CD4-positive, CD25-positive, alpha-beta regulatory T cell (primary cell): Measurements from ENCODE around the gene MOB1B. TPM values are rescaled to one million over a fixed set of nuclear protein-coding genes. Genes with fewer than 3 reads are reported as not detected.
"Not testable (repeated sequence)": the region's sequence is repeated elsewhere in the genome, so short reads cannot be mapped to it uniquely, and the experiment has no call there.

Source experiments
- ATAC-seq, 2 donors: fragments of 150-1000 bp; cut with Tn5 transposase; one replicate each; pipeline ENCODE4 v1.10.0; 2021; ENCODE audit warnings: low read depth in 2 of 2, moderate number of reproducible peaks in 2 of 2, moderate library complexity in 1 of 2
- DNase-seq, 3 donors: peaks; one replicate each; pipeline versions ENCODE4 v3.0.0 to v3.0.0-alpha.2; 2012 to 2022; ENCODE audit warnings: mixed read lengths in 1 of 3
- H3K27ac ChIP-seq: one replicate; pipeline ENCODE4 v1.7.0; 2013; ENCODE audit warnings: mild to moderate bottlenecking, low read length; ENCODE audit not compliant: insufficient read depth, poor library complexity, severe bottlenecking
- H3K27me3 ChIP-seq: one replicate; pipeline ENCODE4 v1.7.0; 2013; ENCODE audit warnings: low read length; ENCODE audit not compliant: control insufficient read depth, insufficient read depth
- H3K36me3 ChIP-seq: one replicate; pipeline ENCODE4 v1.7.0; 2013; ENCODE audit warnings: mild to moderate bottlenecking, low read length, moderate library complexity; ENCODE audit not compliant: control insufficient read depth, insufficient read depth
- H3K4me1 ChIP-seq: 2 replicates; pipeline ENCODE4 v1.7.0; 2013; ENCODE audit warnings: mild to moderate bottlenecking, low read length; ENCODE audit not compliant: insufficient read depth, control insufficient read depth, poor library complexity, severe bottlenecking
- H3K4me3 ChIP-seq: one replicate; pipeline ENCODE4 v1.7.0; 2013; ENCODE audit warnings: low read depth, mild to moderate bottlenecking, low read length, moderate library complexity
- H3K9me3 ChIP-seq, 2 experiments: 1 replicate in 1 of 2; 2 replicates in 1 of 2; pipeline ENCODE4 v1.7.0; 2013; ENCODE audit warnings: low read length in 2 of 2, mild to moderate bottlenecking in 1 of 2, moderate library complexity in 1 of 2; ENCODE audit not compliant: control insufficient read depth in 2 of 2
- H3K27ac Mint-ChIP-seq, 3 donors: one replicate each; pipeline ENCODE4 v1.8.0; 2020 to 2022; ENCODE audit warnings: mild to moderate bottlenecking in 3 of 3, mixed read lengths in 3 of 3, moderate library complexity in 2 of 3
- H3K27me3 Mint-ChIP-seq: one replicate; pipeline ENCODE4 v1.8.0; 2022; ENCODE audit warnings: mild to moderate bottlenecking, mixed read lengths
- H3K36me3 Mint-ChIP-seq: one replicate; pipeline ENCODE4 v1.8.0; 2020; ENCODE audit warnings: mixed read lengths
- H3K4me1 Mint-ChIP-seq, 4 donors: one replicate each; pipeline ENCODE4 v1.8.0; 2020 to 2022; ENCODE audit warnings: mixed read lengths in 4 of 4, mild to moderate bottlenecking in 1 of 4
- H3K4me3 Mint-ChIP-seq, 4 donors: one replicate each; pipeline ENCODE4 v1.8.0; 2020 to 2022; ENCODE audit warnings: mild to moderate bottlenecking in 4 of 4, mixed read lengths in 4 of 4, moderate library complexity in 3 of 4
- H3K9me3 Mint-ChIP-seq, 7 donors: one replicate each; pipeline ENCODE4 v1.8.0; 2020 to 2022; ENCODE audit warnings: mixed read lengths in 7 of 7, mild to moderate bottlenecking in 3 of 7, moderate library complexity in 2 of 7
- polyA plus RNA-seq, 4 donors: library from polyadenylated mRNA; unstranded; fragments of 300-500 nt; fragmentation: Illumina TruSeq; gene quantifications; one replicate each; pipeline ENCODE4 v1.2.3, GENCODE V29; 2021
- total RNA-seq: library from RNA; stranded (reverse); gene quantifications from one replicate; pipeline ENCODE4 v1.2.3, GENCODE V29; 2022

MOB1B gene
- total and polyA plus RNA-seq, 5 donors from 2014 or later = 0.96 to 17.7 (median 1.3) TPM

GRCh38 chr4:71032106-71032505 is 129.9 kb downstream of the MOB1B start:
- peaks cover 55% of the 10 kb centered on the region for H3K36me3 ChIP-seq
- peaks cover 27% of the 10 kb centered on the region for H3K36me3 Mint-ChIP-seq

More at GRCh38 chr4:71032106-71032505, 129.9 kb downstream of the MOB1B start:
- H3K4me3 ChIP-seq, H3K27ac Mint-ChIP-seq, H3K9me3 ChIP-seq, H3K27me3 ChIP-seq, H3K27me3 Mint-ChIP-seq, H3K4me1 ChIP-seq, ATAC-seq, DNase-seq, H3K4me1 Mint-ChIP-seq, H3K9me3 Mint-ChIP-seq, H3K4me3 Mint-ChIP-seq, H3K27ac ChIP-seq: not testable (repeated sequence)

Other genes starting within 250 kb of the MOB1B start
- 0.84 TPM for gene JCHAIN, start 235.9 kb upstream of the MOB1B start, total RNA-seq
- 1 to 10 TPM in 3 of 4 donors, not detected in 1; 1.2 to 5.2 (median 2.1) TPM for gene JCHAIN, start 235.9 kb upstream of the MOB1B start, polyA plus RNA-seq
- gene UTP3, start 213.8 kb upstream of the MOB1B start, total RNA-seq = 17.5 TPM
- gene UTP3, start 213.8 kb upstream of the MOB1B start, polyA plus RNA-seq = 10 to 100 TPM in 3 of 4 donors, 1 to 10 TPM in 1; 8.8 to 13.7 (median 12.1) TPM
- gene RUFY3, start 180.4 kb upstream of the MOB1B start, total RNA-seq = 14.9 TPM
- 1 to 10 TPM in 3 of 4 donors, under 1 TPM in 1; 0.79 to 1.9 (median 1.4) TPM for gene RUFY3, start 180.4 kb upstream of the MOB1B start, polyA plus RNA-seq
- gene GRSF1, start 62.5 kb upstream of the MOB1B start, total RNA-seq = 46.0 TPM
- 100 to 1,000 TPM; 101 to 115 (median 110) TPM for gene GRSF1, start 62.5 kb upstream of the MOB1B start, polyA plus RNA-seq
- 33.1 TPM for gene DCK, start 91.3 kb downstream of the MOB1B start, total RNA-seq
- 100 to 1,000 TPM; 109 to 118 (median 114) TPM for gene DCK, start 91.3 kb downstream of the MOB1B start, polyA plus RNA-seq